HG03196 (cell line): ENCODE data around the gene GOLT1A.

Source experiments
- ATAC-seq: cut with Tn5 transposase; IDR thresholded peaks from one replicate; pipeline ENCODE4 v1.9.1; 2021; ENCODE audit not compliant: unreplicated experiment

Gene GOLT1A

GRCh38 chr1:204213668-204214662 is at the start of gene GOLT1A:
GOLT1A (minus strand) TSS chr1:204213988; CDS start chr1:204213906, 82 bp downstream.
- peak; percentile 81 for ATAC-seq

GRCh38 chr1:204263254-204263910 is 49.6 kb upstream of the GOLT1A start:
- no peak for ATAC-seq

- no peak for ATAC-seq
Observed at GRCh38 chr1:204262506-204263253, 48.9 kb upstream of the GOLT1A start.

GRCh38 chr1:204261746-204262505 is 48.1 kb upstream of the GOLT1A start:
- ATAC-seq: no peak

GRCh38 chr1:204261266-204261665 is 47.5 kb upstream of the GOLT1A start:
- ATAC-seq: no peak

GRCh38 chr1:204260601-204261197 is 46.9 kb upstream of the GOLT1A start:
- ATAC-seq: no peak

- no peak for ATAC-seq
Observed at GRCh38 chr1:204259782-204260181, 46.0 kb upstream of the GOLT1A start.

- ATAC-seq: no peak
Observed at GRCh38 chr1:204259196-204259595, 45.4 kb upstream of the GOLT1A start.

- ATAC-seq: no peak
Observed at GRCh38 chr1:204258213-204259115, 44.7 kb upstream of the GOLT1A start.

- no peak for ATAC-seq
Observed at GRCh38 chr1:204257446-204257845, 43.7 kb upstream of the GOLT1A start.

- ATAC-seq: no peak
Observed at GRCh38 chr1:204256531-204256930, 42.7 kb upstream of the GOLT1A start.

- no peak for ATAC-seq
Observed at GRCh38 chr1:204255966-204256365, 42.2 kb upstream of the GOLT1A start.

GRCh38 chr1:204255225-204255624 is 41.4 kb upstream of the GOLT1A start:
- ATAC-seq: no peak

- no peak for ATAC-seq
Observed at GRCh38 chr1:204254031-204254661, 40.4 kb upstream of the GOLT1A start.

- no peak for ATAC-seq
Observed at GRCh38 chr1:204251926-204252689, 38.3 kb upstream of the GOLT1A start.

GRCh38 chr1:204251286-204251685 is 37.5 kb upstream of the GOLT1A start:
- no peak for ATAC-seq

- no peak for ATAC-seq
Observed at GRCh38 chr1:204250428-204251030, 36.7 kb upstream of the GOLT1A start.
